A673 (cell line): Measurements from ENCODE around the gene TSPAN15. TPM values are rescaled to one million over a fixed set of nuclear protein-coding genes. Genes with fewer than 3 reads are reported as not detected.

Experiments
- BruUV-seq: library from RNA; stranded (reverse); fragments of 400-500 nt; replicated peaks from 2 replicates; lab custom pipeline; 2021; lab: Mats Ljungman, UMichigan
- CTCF ChIA-PET: fragments of 300-600 bp; sonication (Branson Sonifier 250); formaldehyde crosslinking; loops from one replicate; lab custom pipeline; 2022; ENCODE audit warnings: antibody characterized with exemption; lab: Charles Lee
- POLR2A ChIA-PET: fragments of 300-600 bp; sonication (Branson Sonifier 250); formaldehyde crosslinking; loops from one replicate; lab custom pipeline; 2022; ENCODE audit warnings: antibody characterized with exemption; ENCODE audit not compliant: low non-redundant PET; lab: Charles Lee
- DNase-seq: peaks from one replicate; pipeline ENCODE4 v3.0.0-alpha.2; 2015; ENCODE audit warnings: low spot score
- H3K27ac ChIP-seq: fragments of 200-600 bp; sonication (generic); 2 replicates; pipeline ENCODE4 v1.5.1; 2016; ENCODE audit warnings: mixed run types, low read depth, mild to moderate bottlenecking, mixed read lengths, antibody characterized with exemption, low read length; ENCODE audit not compliant: poor library complexity, severe bottlenecking
- H3K27me3 ChIP-seq: fragments of 200-600 bp; sonication (generic); replicated peaks from 2 replicates; pipeline ENCODE4 v1.6.1; 2017; ENCODE audit warnings: mixed run types, low read depth, mild to moderate bottlenecking, mixed read lengths, antibody characterized with exemption, low read length; ENCODE audit not compliant: insufficient read depth, poor library complexity
- H3K36me3 ChIP-seq: fragments of 200-600 bp; sonication (generic); 2 replicates; pipeline ENCODE4 v1.6.1; 2016; ENCODE audit warnings: mixed run types, mild to moderate bottlenecking, mixed read lengths, antibody characterized with exemption, low read length; ENCODE audit not compliant: insufficient read depth, poor library complexity, severe bottlenecking
- H3K4me1 ChIP-seq: fragments of 200-600 bp; sonication (generic); 2 replicates; pipeline ENCODE4 v1.6.1; 2017; ENCODE audit warnings: mixed run types, mild to moderate bottlenecking, mixed read lengths, antibody characterized with exemption, low read length; ENCODE audit not compliant: insufficient read depth, poor library complexity, severe bottlenecking
- H3K4me3 ChIP-seq: fragments of 200-600 bp; sonication (generic); 2 replicates; pipeline ENCODE4 v1.5.1; 2016; ENCODE audit warnings: low read depth, mixed run types, mild to moderate bottlenecking, mixed read lengths, low read length; ENCODE audit not compliant: poor library complexity, severe bottlenecking
- H3K9me3 ChIP-seq: fragments of 200-600 bp; sonication (generic); 2 replicates; pipeline ENCODE4 v1.6.1; 2016; ENCODE audit warnings: mixed run types, low read depth, mild to moderate bottlenecking, mixed read lengths, antibody characterized with exemption, low read length; ENCODE audit not compliant: poor library complexity, severe bottlenecking
- CTCF ChIP-seq: fragments of 300-800, 200-600 bp; sonication (generic); conservative IDR thresholded peaks from 2 replicates; pipeline ENCODE4 v1.5.1; 2017; ENCODE audit warnings: low read depth, mild to moderate bottlenecking, antibody characterized with exemption, low read length, moderate library complexity, mixed read lengths
- EZH2 ChIP-seq: fragments of 200-600 bp; sonication (generic); IDR thresholded peaks from 2 replicates; pipeline ENCODE4 v1.6.1; 2017; ENCODE audit warnings: borderline replicate concordance, low read depth, mild to moderate bottlenecking, mixed read lengths, antibody characterized with exemption, low read length; ENCODE audit not compliant: poor library complexity, severe bottlenecking
- intact Hi-C: fragments of 100-400 bp; cut with micrococcal nuclease; formaldehyde crosslinking; loops from one replicate; pipeline ENCODE4 v1.10.0; 2022; ENCODE audit not compliant: unreplicated experiment
- total RNA-seq: library from RNA; stranded (reverse); gene quantifications from 2 replicates; pipeline ENCODE4 v1.2.3, GENCODE V29; 2021

The TSPAN15 gene
- total RNA-seq, 1 experiment from 2014 or later = 2.1 TPM

DNA sequence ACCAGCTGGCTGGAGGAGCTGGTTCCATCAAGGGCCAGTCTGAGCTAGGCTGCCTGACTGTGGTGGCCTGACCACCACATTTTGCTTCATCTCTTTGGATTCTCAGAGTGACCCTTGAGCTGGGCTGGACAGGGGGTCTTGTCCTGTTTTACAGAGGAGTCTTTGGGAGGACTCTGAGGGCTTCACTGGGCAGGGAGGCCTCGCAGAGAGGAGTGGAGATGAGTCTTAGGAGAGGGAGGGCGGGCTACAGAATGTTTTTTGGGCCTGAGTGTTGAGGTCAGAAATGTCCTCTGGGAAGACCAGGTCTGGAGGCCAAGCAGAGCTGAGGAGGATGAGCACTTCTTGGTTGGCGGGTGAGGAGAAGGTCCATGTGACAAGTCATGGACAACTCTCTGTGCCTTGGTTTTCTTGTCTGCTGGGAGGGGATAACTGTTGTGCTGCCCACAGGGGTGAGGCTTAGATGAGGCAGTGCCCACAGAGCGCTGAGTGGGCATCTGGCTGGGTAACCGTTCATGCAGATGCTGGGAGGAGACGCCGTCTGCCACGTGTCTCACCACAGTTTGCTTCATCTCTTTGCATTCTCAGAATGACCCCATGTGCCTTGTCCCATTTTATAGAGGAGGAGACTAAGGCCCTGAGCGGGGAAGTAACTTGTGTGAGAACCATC, 9.4 kb downstream of the TSPAN15 start:
- no peak for DNase-seq

GRCh38 chr10:69461243-69462025, 10.2 kb downstream of the TSPAN15 start:
- Histone ChIP-seq H3K4me1 (no peaks in the 10 kb centered on the region), H3K27ac (no peak overlapping the region), H3K36me3 (no peaks in the 10 kb centered on the region), H3K4me3 (no peak overlapping the region), H3K27me3 (no peaks in the 10 kb centered on the region), H3K9me3 (no peaks in the 10 kb centered on the region)
- BruUV-seq = no TSS peak
- intact Hi-C loops = no loop called here
- CTCF ChIA-PET = interaction anchor here (0.6 kb wide), 1 partner anchor 205 kb away, joined by 4 read pairs; no protein-coding TSS in a partner anchor
- TF ChIP-seq CTCF (no peak), EZH2 (no peak)
- POLR2A ChIA-PET = no interaction called here
- no peak for DNase-seq

More for the DNA sequence above, 9.4 kb downstream of the TSPAN15 start:
- intact Hi-C loops = no loop called here
- ChIA-PET CTCF (no interaction called here), POLR2A (no interaction called here)
- TF ChIP-seq CTCF (no peak), EZH2 (no peak)
- no peaks in the 10 kb centered on the region for H3K27me3 ChIP-seq
- H3K36me3 ChIP-seq = no peaks in the 10 kb centered on the region
- no TSS peak for BruUV-seq
- H3K4me3 ChIP-seq = no peak overlapping the region
- no peaks in the 10 kb centered on the region for H3K9me3 ChIP-seq
- no peak overlapping the region for H3K27ac ChIP-seq
- H3K4me1 ChIP-seq = no peaks in the 10 kb centered on the region

- POLR2A ChIA-PET = no interaction called here
- no peaks in the 10 kb centered on the region for H3K9me3 ChIP-seq
- TF ChIP-seq EZH2 = no peak
- no peak for TF ChIP-seq CTCF
- BruUV-seq = no TSS peak
- CTCF ChIA-PET = no interaction called here
- DNase-seq = no peak
- no peaks in the 10 kb centered on the region for H3K27me3 ChIP-seq
- no peaks in the 10 kb centered on the region for H3K36me3 ChIP-seq
- no peak overlapping the region for H3K4me3 ChIP-seq
- H3K27ac ChIP-seq = no peak overlapping the region
- no peaks in the 10 kb centered on the region for H3K4me1 ChIP-seq
- intact Hi-C loops = no loop called here
Measured at GRCh38 chr10:69463886-69464285, 12.6 kb downstream of the TSPAN15 start.
